ENCODE data around the gene DHX9.

DHX9 gene

GRCh38 chr1:182839209-182840066, at the start of gene DHX9:
Gene DHX9, plus strand, starts transcription at chr1:182839347. Its CDS starts 3,220 bp downstream, at chr1:182842567.
- peaks cover 14% of the 10 kb centered on the region for H3K4me1 ChIP-seq (ENCODE audit: control insufficient read depth, insufficient read depth, low read length)
- peaks cover 33% of the 10 kb centered on the region for H3K36me3 ChIP-seq (ENCODE audit: control insufficient read depth, insufficient read depth, low read length)
- peak within 1 kb of the TSS; percentile 100 for H3K27ac ChIP-seq (ENCODE audit: low read depth, low read length)
- no peaks in the 10 kb centered on the region for H3K9me3 ChIP-seq (ENCODE audit: control insufficient read depth, insufficient read depth, low read length)
- peak within 1 kb of the TSS; percentile 94 for H3K4me3 ChIP-seq (ENCODE audit: low read depth, low read length)
- no peaks in the 10 kb centered on the region for H3K27me3 ChIP-seq (ENCODE audit: control insufficient read depth, insufficient read depth, low read length)
- H3K9ac ChIP-seq (ENCODE audit: low read depth, low read length), result peak within 1 kb of the TSS; percentile 99

GRCh38 chr1:182791281-182792179, 47.6 kb upstream of the DHX9 start:
- H3K36me3 ChIP-seq (ENCODE audit: control insufficient read depth, insufficient read depth, low read length), result no peaks in the 10 kb centered on the region
- H3K4me1 ChIP-seq (ENCODE audit: control insufficient read depth, insufficient read depth, low read length), result no peaks in the 10 kb centered on the region
- H3K9ac ChIP-seq (ENCODE audit: low read depth, low read length), result no peak overlapping the region
- no peaks in the 10 kb centered on the region for H3K9me3 ChIP-seq (ENCODE audit: control insufficient read depth, insufficient read depth, low read length)
- H3K27ac ChIP-seq (ENCODE audit: low read depth, low read length), result no peak overlapping the region
- H3K4me3 ChIP-seq (ENCODE audit: low read depth, low read length), result no peak overlapping the region
- peaks cover 44% of the 10 kb centered on the region for H3K27me3 ChIP-seq (ENCODE audit: control insufficient read depth, insufficient read depth, low read length)

- H3K27me3 ChIP-seq (ENCODE audit: control insufficient read depth, insufficient read depth, low read length), result peaks cover 20% of the 10 kb centered on the region
- H3K4me3 ChIP-seq (ENCODE audit: low read depth, low read length), result no peak overlapping the region
- H3K9me3 ChIP-seq (ENCODE audit: control insufficient read depth, insufficient read depth, low read length), result no peaks in the 10 kb centered on the region
- H3K36me3 ChIP-seq (ENCODE audit: control insufficient read depth, insufficient read depth, low read length), result no peaks in the 10 kb centered on the region
- no peaks in the 10 kb centered on the region for H3K4me1 ChIP-seq (ENCODE audit: control insufficient read depth, insufficient read depth, low read length)
- H3K9ac ChIP-seq (ENCODE audit: low read depth, low read length), result no peak overlapping the region
- no peak overlapping the region for H3K27ac ChIP-seq (ENCODE audit: low read depth, low read length)
These were observed 45.1 kb upstream of the DHX9 start for GRCh38 chr1:182794091-182794490.

GRCh38 chr1:182794676-182795201, 44.4 kb upstream of the DHX9 start:
- Histone ChIP-seq H3K4me3 (ENCODE audit: low read depth, low read length) (no peak overlapping the region), H3K27ac (ENCODE audit: low read depth, low read length) (no peak overlapping the region), H3K4me1 (ENCODE audit: control insufficient read depth, insufficient read depth, low read length) (no peaks in the 10 kb centered on the region), H3K9me3 (ENCODE audit: control insufficient read depth, insufficient read depth, low read length) (no peaks in the 10 kb centered on the region), H3K36me3 (ENCODE audit: control insufficient read depth, insufficient read depth, low read length) (no peaks in the 10 kb centered on the region), H3K9ac (ENCODE audit: low read depth, low read length) (no peak overlapping the region), H3K27me3 (ENCODE audit: control insufficient read depth, insufficient read depth, low read length) (peaks cover 14% of the 10 kb centered on the region)

- Histone ChIP-seq H3K9ac (ENCODE audit: low read depth, low read length) (no peak overlapping the region), H3K36me3 (ENCODE audit: control insufficient read depth, insufficient read depth, low read length) (no peaks in the 10 kb centered on the region), H3K4me1 (ENCODE audit: control insufficient read depth, insufficient read depth, low read length) (no peaks in the 10 kb centered on the region), H3K9me3 (ENCODE audit: control insufficient read depth, insufficient read depth, low read length) (no peaks in the 10 kb centered on the region), H3K4me3 (ENCODE audit: low read depth, low read length) (no peak overlapping the region), H3K27me3 (ENCODE audit: control insufficient read depth, insufficient read depth, low read length) (peaks cover 6% of the 10 kb centered on the region; the same call in 1 of the 2 replicates), H3K27ac (ENCODE audit: low read depth, low read length) (no peak overlapping the region)
These were observed 43.5 kb upstream of the DHX9 start for GRCh38 chr1:182795563-182796228.

GRCh38 chr1:182802006-182802803, 36.9 kb upstream of the DHX9 start:
- H3K9me3 ChIP-seq (ENCODE audit: control insufficient read depth, insufficient read depth, low read length), result no peaks in the 10 kb centered on the region
- no peaks in the 10 kb centered on the region for H3K36me3 ChIP-seq (ENCODE audit: control insufficient read depth, insufficient read depth, low read length)
- no peak overlapping the region for H3K9ac ChIP-seq (ENCODE audit: low read depth, low read length)
- H3K27me3 ChIP-seq (ENCODE audit: control insufficient read depth, insufficient read depth, low read length), result no peaks in the 10 kb centered on the region
- no peak overlapping the region for H3K4me3 ChIP-seq (ENCODE audit: low read depth, low read length)
- peaks cover 16% of the 10 kb centered on the region for H3K4me1 ChIP-seq (ENCODE audit: control insufficient read depth, insufficient read depth, low read length)
- H3K27ac ChIP-seq (ENCODE audit: low read depth, low read length), result no peak overlapping the region

GRCh38 chr1:182803846-182804245, 35.3 kb upstream of the DHX9 start:
- no peaks in the 10 kb centered on the region for H3K36me3 ChIP-seq (ENCODE audit: control insufficient read depth, insufficient read depth, low read length)
- H3K27ac ChIP-seq (ENCODE audit: low read depth, low read length), result no peak overlapping the region
- H3K27me3 ChIP-seq (ENCODE audit: control insufficient read depth, insufficient read depth, low read length), result no peaks in the 10 kb centered on the region
- H3K4me1 ChIP-seq (ENCODE audit: control insufficient read depth, insufficient read depth, low read length), result peaks cover 16% of the 10 kb centered on the region
- no peak overlapping the region for H3K4me3 ChIP-seq (ENCODE audit: low read depth, low read length)
- H3K9ac ChIP-seq (ENCODE audit: low read depth, low read length), result no peak overlapping the region
- no peaks in the 10 kb centered on the region for H3K9me3 ChIP-seq (ENCODE audit: control insufficient read depth, insufficient read depth, low read length)

GRCh38 chr1:182806015-182806678, 33.0 kb upstream of the DHX9 start:
- Histone ChIP-seq H3K36me3 (ENCODE audit: control insufficient read depth, insufficient read depth, low read length) (no peaks in the 10 kb centered on the region), H3K4me1 (ENCODE audit: control insufficient read depth, insufficient read depth, low read length) (peaks cover 16% of the 10 kb centered on the region), H3K9ac (ENCODE audit: low read depth, low read length) (no peak overlapping the region), H3K9me3 (ENCODE audit: control insufficient read depth, insufficient read depth, low read length) (no peaks in the 10 kb centered on the region), H3K27ac (ENCODE audit: low read depth, low read length) (no peak overlapping the region), H3K27me3 (ENCODE audit: control insufficient read depth, insufficient read depth, low read length) (no peaks in the 10 kb centered on the region), H3K4me3 (ENCODE audit: low read depth, low read length) (no peak overlapping the region)

- Histone ChIP-seq H3K4me1 (ENCODE audit: control insufficient read depth, insufficient read depth, low read length) (peaks cover 4% of the 10 kb centered on the region; the same call in 1 of the 2 replicates), H3K27ac (ENCODE audit: low read depth, low read length) (no peak overlapping the region), H3K9me3 (ENCODE audit: control insufficient read depth, insufficient read depth, low read length) (no peaks in the 10 kb centered on the region), H3K36me3 (ENCODE audit: control insufficient read depth, insufficient read depth, low read length) (no peaks in the 10 kb centered on the region), H3K27me3 (ENCODE audit: control insufficient read depth, insufficient read depth, low read length) (no peaks in the 10 kb centered on the region), H3K9ac (ENCODE audit: low read depth, low read length) (no peak overlapping the region), H3K4me3 (ENCODE audit: low read depth, low read length) (no peak overlapping the region)
These were observed 31.2 kb upstream of the DHX9 start for GRCh38 chr1:182807907-182808306.
